Neuronal stem cell (in vitro differentiated cells): ENCODE results near the gene OTOA.
"Not testable (repeated sequence)": the region's sequence is repeated elsewhere in the genome, so short reads cannot be mapped to it uniquely, and the experiment has no call there.

Experiments used
- DNase-seq: peaks from one replicate; pipeline ENCODE4 v3.0.0-alpha.2; 2013; ENCODE audit warnings: low spot score
- H2AFZ ChIP-seq: one replicate; pipeline ENCODE4 v1.6.1; 2013; ENCODE audit warnings: mild to moderate bottlenecking, low read length, inconsistent platforms
- H2AK5ac ChIP-seq: 2 replicates; pipeline ENCODE4 v1.6.1; 2013; ENCODE audit warnings: low read depth, mild to moderate bottlenecking, inconsistent platforms, low read length, moderate library complexity, mixed read lengths
- H2BK120ac ChIP-seq: 2 replicates; pipeline ENCODE4 v1.6.1; 2013; ENCODE audit warnings: low read depth, mild to moderate bottlenecking, inconsistent platforms, low read length, moderate library complexity, mixed read lengths
- H2BK12ac ChIP-seq: one replicate; pipeline ENCODE4 v1.6.1; 2013; ENCODE audit warnings: low read length, inconsistent platforms
- H2BK15ac ChIP-seq: 2 replicates; pipeline ENCODE4 v1.6.1; 2013; ENCODE audit warnings: mild to moderate bottlenecking, low read length, inconsistent platforms, mixed read lengths
- H2BK5ac ChIP-seq: one replicate; pipeline ENCODE4 v1.6.1; 2013; ENCODE audit warnings: inconsistent platforms, mild to moderate bottlenecking, low read length, moderate library complexity
- H3K14ac ChIP-seq: one replicate; pipeline ENCODE4 v1.6.1; 2013; ENCODE audit warnings: low read length, inconsistent platforms
- H3K18ac ChIP-seq: 2 replicates; pipeline ENCODE4 v1.6.1; 2013; ENCODE audit warnings: low read length, inconsistent platforms
- H3K23ac ChIP-seq: 2 replicates; pipeline ENCODE4 v1.6.1; 2013; ENCODE audit warnings: low read depth, mild to moderate bottlenecking, mixed read lengths, low read length, inconsistent platforms; ENCODE audit not compliant: poor library complexity
- H3K27ac ChIP-seq: replicated peaks from 3 replicates; pipeline ENCODE4 v1.5.1; 2013; ENCODE audit warnings: low read length, inconsistent platforms
- H3K27me3 ChIP-seq, 3 experiments: 2 replicates each; pipeline ENCODE4 v1.6.1; 2013; ENCODE audit warnings: low read length in 3 of 3, mild to moderate bottlenecking in 2 of 3, inconsistent platforms in 1 of 3, low read depth in 1 of 3, mixed read lengths in 1 of 3, moderate library complexity in 1 of 3; ENCODE audit not compliant: control insufficient read depth in 3 of 3, insufficient read depth in 3 of 3
- H3K36me3 ChIP-seq, 2 donors: replicated peaks in 1 of 2; 2 replicates each; pipeline ENCODE4 v1.6.1; 2013; ENCODE audit warnings: low read length in 2 of 2; ENCODE audit not compliant: control insufficient read depth in 2 of 2, insufficient read depth in 2 of 2
- H3K4ac ChIP-seq: 2 replicates; pipeline ENCODE4 v1.6.1; 2013; ENCODE audit warnings: inconsistent platforms, mild to moderate bottlenecking, low read length, moderate library complexity
- H3K4me1 ChIP-seq, 2 donors: 1 replicate in 1 of 2; 2 replicates in 1 of 2; pipeline ENCODE4 v1.6.1; 2013; ENCODE audit warnings: low read length in 2 of 2, low read depth in 1 of 2; ENCODE audit not compliant: control insufficient read depth in 2 of 2, insufficient read depth in 1 of 2
- H3K4me2 ChIP-seq: one replicate; pipeline ENCODE4 v1.6.1; 2013; ENCODE audit warnings: mild to moderate bottlenecking, low read length, inconsistent platforms; ENCODE audit not compliant: insufficient read depth, poor library complexity, severe bottlenecking
- H3K4me3 ChIP-seq, 2 donors: 2 replicates each; pipeline ENCODE4 v1.5.1; 2013; ENCODE audit warnings: low read length in 2 of 2, mild to moderate bottlenecking in 2 of 2, inconsistent platforms in 1 of 2, moderate library complexity in 1 of 2
- H3K79me1 ChIP-seq: one replicate; pipeline ENCODE4 v1.6.1; 2013; ENCODE audit warnings: low read depth, mild to moderate bottlenecking, inconsistent platforms, low read length, moderate library complexity
- H3K9ac ChIP-seq: one replicate; pipeline ENCODE4 v1.6.1; 2013; ENCODE audit warnings: mild to moderate bottlenecking, low read depth, low read length, inconsistent platforms; ENCODE audit not compliant: poor library complexity
- H3K9me3 ChIP-seq, 2 donors: replicated peaks in 1 of 2; 2 replicates each; pipeline versions ENCODE3 to v1.6.1; 2013; ENCODE audit warnings: low read length in 2 of 2, mild to moderate bottlenecking in 2 of 2, inconsistent platforms in 1 of 2, low read depth in 1 of 2, mixed read lengths in 1 of 2, moderate library complexity in 1 of 2; ENCODE audit not compliant: control insufficient read depth in 2 of 2, insufficient read depth in 1 of 2
- H4K8ac ChIP-seq: one replicate; pipeline ENCODE4 v1.6.1; 2013; ENCODE audit warnings: low read depth, mild to moderate bottlenecking, inconsistent platforms, low read length, moderate library complexity
- H4K91ac ChIP-seq: one replicate; pipeline ENCODE4 v1.6.1; 2013; ENCODE audit warnings: low read length, low read depth, mild to moderate bottlenecking, inconsistent platforms; ENCODE audit not compliant: poor library complexity
- WGBS, 2 donors: extraction: QIAGEN DNeasy Blood & Tissue Kit; methylation state at CpG; one replicate each; pipeline ENCODE4 v1.1.7; 2013; ENCODE audit warnings: missing lambda C conversion rate in 2 of 2, mixed read lengths in 1 of 2; ENCODE audit not compliant: insufficient read length in 2 of 2, insufficient replicate concordance in 1 of 2; ENCODE audit errors: extremely low coverage in 2 of 2; 5-methylcytosine and 5-hydroxymethylcytosine counted together

OTOA gene

DNA sequence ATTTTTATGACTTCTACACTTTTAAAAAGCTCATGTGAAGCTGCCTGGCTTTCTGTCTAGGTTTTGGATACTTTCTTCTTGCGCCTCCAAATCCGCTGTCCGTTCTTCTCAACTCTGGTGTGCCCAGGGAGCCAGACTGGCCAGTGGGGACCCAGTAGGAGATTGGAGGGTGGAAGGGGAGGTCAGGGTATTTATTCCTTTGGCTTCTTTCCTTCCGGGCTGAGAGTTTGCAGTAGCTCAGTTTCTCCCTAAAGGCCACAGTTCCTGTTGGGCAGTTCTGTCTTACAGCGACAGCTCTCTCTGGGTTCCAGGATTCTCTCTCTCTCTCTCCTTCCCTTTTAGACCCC lies 109.4 kb downstream of the OTOA start:
- DNase-seq, H3K9me3 ChIP-seq: not testable (repeated sequence)
- no CpG with 5 or more reads among the region's 5 CpGs for WGBS, 2 donors

DNA sequence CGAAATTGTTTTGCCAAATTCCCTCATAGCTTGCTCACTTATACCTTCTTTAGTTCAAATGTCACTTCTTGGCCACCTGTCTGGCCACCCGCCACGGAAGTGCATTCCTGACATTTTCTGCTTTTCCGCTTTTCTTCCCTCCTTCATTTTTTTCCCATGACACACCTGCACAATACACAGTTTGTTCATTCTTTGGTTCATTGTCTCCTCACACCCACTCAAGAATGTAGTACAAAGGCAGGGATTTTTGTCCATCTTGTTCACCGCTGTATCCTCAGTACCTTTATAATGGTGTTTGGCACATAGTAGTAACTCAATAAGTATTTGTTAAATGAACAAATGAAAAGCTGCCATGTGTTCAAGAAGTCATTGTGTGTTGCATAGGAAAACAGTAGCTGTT lies 116.8 kb downstream of the OTOA start:
- H3K9me3 ChIP-seq, H2BK12ac ChIP-seq, H3K4me1 ChIP-seq, H2BK15ac ChIP-seq, H3K4me2 ChIP-seq, H3K9ac ChIP-seq, H3K23ac ChIP-seq, H4K91ac ChIP-seq, H3K4ac ChIP-seq, H3K79me1 ChIP-seq, H2BK120ac ChIP-seq, H3K27me3 ChIP-seq, H2BK5ac ChIP-seq, H2AFZ ChIP-seq, H3K4me3 ChIP-seq, H3K18ac ChIP-seq, H3K14ac ChIP-seq, H2AK5ac ChIP-seq, H3K36me3 ChIP-seq, H3K27ac ChIP-seq, DNase-seq, H4K8ac ChIP-seq: not testable (repeated sequence)
- no CpG with 5 or more reads among the region's 5 CpGs for WGBS, 2 donors

More for the DNA sequence above, 109.4 kb downstream of the OTOA start:
- H3K4me2 ChIP-seq, H3K27ac ChIP-seq, H3K23ac ChIP-seq, H3K4ac ChIP-seq, H2BK120ac ChIP-seq, H3K14ac ChIP-seq, H2BK12ac ChIP-seq, H2BK5ac ChIP-seq, H4K8ac ChIP-seq, H3K27me3 ChIP-seq, H3K18ac ChIP-seq, H3K79me1 ChIP-seq, H4K91ac ChIP-seq, H3K4me3 ChIP-seq, H3K9ac ChIP-seq, H2AFZ ChIP-seq, H3K4me1 ChIP-seq, H3K36me3 ChIP-seq, H2BK15ac ChIP-seq, H2AK5ac ChIP-seq: not testable (repeated sequence)

DNA sequence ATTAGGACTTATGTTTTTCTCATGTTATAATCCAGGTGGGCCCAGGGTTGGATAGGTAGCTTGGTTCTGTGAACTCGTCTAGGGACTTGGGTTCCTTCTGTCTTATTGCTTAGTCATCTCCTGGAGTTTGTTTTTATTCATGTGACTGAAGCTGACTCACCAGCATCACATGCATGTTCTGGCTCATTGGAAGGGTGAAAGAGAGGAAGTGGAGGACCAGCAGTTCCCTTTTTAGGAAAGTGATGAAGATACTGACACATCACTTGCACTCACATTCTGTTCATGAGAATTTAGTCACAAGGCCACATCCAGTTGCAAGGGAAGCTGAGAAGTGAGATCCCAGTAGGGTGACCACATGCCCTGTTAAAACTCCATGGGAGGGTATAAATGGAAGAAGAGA lies 126.7 kb downstream of the OTOA start:
- not testable (repeated sequence) for H3K9ac ChIP-seq, H3K4me3 ChIP-seq

DNA sequence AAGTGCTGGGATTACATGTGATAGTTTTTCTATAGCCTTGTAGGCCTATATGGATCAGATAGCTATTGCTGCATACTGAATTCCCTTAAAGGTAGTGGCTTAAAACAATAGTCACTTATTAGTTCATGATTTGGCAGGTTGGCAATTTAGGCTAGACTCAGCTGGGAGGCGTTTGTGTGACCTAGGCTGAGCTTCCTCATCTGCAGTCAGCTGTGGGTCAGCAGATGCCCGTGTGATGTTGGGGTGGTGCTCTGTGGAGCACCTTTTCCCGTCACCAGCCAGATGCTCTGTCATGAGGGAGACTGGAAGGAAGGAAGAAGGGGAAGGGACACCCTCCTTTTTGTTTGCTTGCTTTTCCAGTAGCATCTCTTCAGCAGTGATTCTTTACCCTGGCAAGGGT lies 129.5 kb downstream of the OTOA start:
- H3K4me2 ChIP-seq, H3K36me3 ChIP-seq, H2AFZ ChIP-seq, H3K4ac ChIP-seq, H3K79me1 ChIP-seq, H2BK15ac ChIP-seq, H2BK120ac ChIP-seq, H4K8ac ChIP-seq, H2BK12ac ChIP-seq, H3K9me3 ChIP-seq, H3K14ac ChIP-seq, H2BK5ac ChIP-seq, H3K27me3 ChIP-seq, H3K4me3 ChIP-seq, DNase-seq, H3K4me1 ChIP-seq, H4K91ac ChIP-seq, H3K27ac ChIP-seq, H3K23ac ChIP-seq, H2AK5ac ChIP-seq, H3K18ac ChIP-seq, H3K9ac ChIP-seq: not testable (repeated sequence)
- no CpG with 5 or more reads among the region's 3 CpGs for WGBS, 2 donors

More for the DNA sequence above, 126.7 kb downstream of the OTOA start:
- H3K4me1 ChIP-seq, H2AFZ ChIP-seq, H3K79me1 ChIP-seq, H3K36me3 ChIP-seq, H2BK15ac ChIP-seq, H3K23ac ChIP-seq, H4K91ac ChIP-seq, DNase-seq, H3K18ac ChIP-seq, H4K8ac ChIP-seq, H2BK120ac ChIP-seq, H3K27ac ChIP-seq, H3K4ac ChIP-seq, H3K14ac ChIP-seq, H3K4me2 ChIP-seq, H3K27me3 ChIP-seq, H2BK5ac ChIP-seq, H2BK12ac ChIP-seq, H2AK5ac ChIP-seq, H3K9me3 ChIP-seq: not testable (repeated sequence)
- WGBS, 2 donors, result no CpG with 5 or more reads among the region's 1 CpG
